ENCODE data around the gene CC2D1A. TPM values are rescaled to one million over a fixed set of nuclear protein-coding genes. Genes with fewer than 3 reads are reported as not detected.

Gene CC2D1A
- total RNA-seq, 1 donor from 2014 or later: 22.6 TPM

DNA sequence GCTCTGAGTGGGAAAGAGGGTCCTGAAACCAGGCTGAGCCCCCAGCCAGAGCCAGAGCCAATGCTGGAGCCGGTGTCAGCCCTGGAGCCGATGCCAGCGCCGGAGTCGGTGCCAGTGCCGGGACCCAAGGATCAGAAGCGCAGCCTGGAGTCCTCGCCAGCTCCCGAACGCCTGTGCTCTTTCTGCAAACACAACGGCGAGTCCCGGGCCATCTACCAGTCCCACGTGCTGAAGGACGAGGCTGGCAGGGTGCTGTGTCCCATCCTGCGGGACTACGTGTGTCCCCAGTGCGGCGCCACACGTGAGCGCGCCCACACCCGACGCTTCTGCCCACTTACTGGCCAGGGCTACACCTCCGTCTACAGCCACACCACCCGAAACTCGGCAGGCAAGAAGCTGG lies 28.7 kb upstream of the CC2D1A start:
- no peaks in the 10 kb centered on the region for H3K9me3 ChIP-seq (ENCODE audit: insufficient read depth, low read depth, low read length)
- no peak for FAIRE-seq
- H3K4me1 ChIP-seq (ENCODE audit: insufficient read depth, low read length): peaks cover 23% of the 10 kb centered on the region
- Mint-ChIP-seq H3K27ac (ENCODE audit: unreplicated experiment) (no peak overlapping the region), H3K36me3 (ENCODE audit: low read depth, unreplicated experiment) (peaks cover 3% of the 10 kb centered on the region), H3K4me1 (ENCODE audit: low read depth, unreplicated experiment) (peaks cover 16% of the 10 kb centered on the region), H3K27me3 (ENCODE audit: low read depth, unreplicated experiment) (peaks cover 23% of the 10 kb centered on the region), H3K9me3 (ENCODE audit: unreplicated experiment) (no peaks in the 10 kb centered on the region), H3K4me3 (ENCODE audit: unreplicated experiment) (no peak overlapping the region)
- H2AFZ ChIP-seq (ENCODE audit: low read depth, low read length): no peak overlapping the region
- H3K27me3 ChIP-seq (ENCODE audit: insufficient read depth, low read length): no peaks in the 10 kb centered on the region
- H3K79me2 ChIP-seq (ENCODE audit: insufficient read depth, low read length): no peaks in the 10 kb centered on the region
- no peak overlapping the region for H3K9ac ChIP-seq (ENCODE audit: low read length)
- no peak for DNase-seq (ENCODE audit: low read depth)
- no peaks in the 10 kb centered on the region for H4K20me1 ChIP-seq (ENCODE audit: insufficient read depth, low read length)
- H3K4me2 ChIP-seq (ENCODE audit: low read length): no peak overlapping the region
- H3K4me3 ChIP-seq (ENCODE audit: insufficient read depth, low read depth, low read length): no peak overlapping the region
- no peaks in the 10 kb centered on the region for H3K36me3 ChIP-seq (ENCODE audit: insufficient read depth, low read length)
- TF ChIP-seq, protein P1, sequence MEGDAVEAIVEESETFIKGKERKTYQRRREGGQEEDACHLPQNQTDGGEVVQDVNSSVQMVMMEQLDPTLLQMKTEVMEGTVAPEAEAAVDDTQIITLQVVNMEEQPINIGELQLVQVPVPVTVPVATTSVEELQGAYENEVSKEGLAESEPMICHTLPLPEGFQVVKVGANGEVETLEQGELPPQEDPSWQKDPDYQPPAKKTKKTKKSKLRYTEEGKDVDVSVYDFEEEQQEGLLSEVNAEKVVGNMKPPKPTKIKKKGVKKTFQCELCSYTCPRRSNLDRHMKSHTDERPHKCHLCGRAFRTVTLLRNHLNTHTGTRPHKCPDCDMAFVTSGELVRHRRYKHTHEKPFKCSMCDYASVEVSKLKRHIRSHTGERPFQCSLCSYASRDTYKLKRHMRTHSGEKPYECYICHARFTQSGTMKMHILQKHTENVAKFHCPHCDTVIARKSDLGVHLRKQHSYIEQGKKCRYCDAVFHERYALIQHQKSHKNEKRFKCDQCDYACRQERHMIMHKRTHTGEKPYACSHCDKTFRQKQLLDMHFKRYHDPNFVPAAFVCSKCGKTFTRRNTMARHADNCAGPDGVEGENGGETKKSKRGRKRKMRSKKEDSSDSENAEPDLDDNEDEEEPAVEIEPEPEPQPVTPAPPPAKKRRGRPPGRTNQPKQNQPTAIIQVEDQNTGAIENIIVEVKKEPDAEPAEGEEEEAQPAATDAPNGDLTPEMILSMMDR (IDR thresholded peaks at IDR 0.05; ENCODE audit: insufficient read depth, low read depth, low read length): no peak
- no peak for TF ChIP-seq EZH2 (IDR thresholded peaks at IDR 0.05; ENCODE audit: insufficient read depth, low read length)
- no peak overlapping the region for H3K27ac ChIP-seq (ENCODE audit: low read depth, low read length)

- H2AFZ ChIP-seq (ENCODE audit: low read depth, low read length): peak overlapping the region; percentile 43
- H3K79me2 ChIP-seq (ENCODE audit: insufficient read depth, low read length): no peaks in the 10 kb centered on the region
- H3K27ac ChIP-seq (ENCODE audit: low read depth, low read length): peak overlapping the region; percentile 55
- TF ChIP-seq, protein P1 (IDR thresholded peaks at IDR 0.05; ENCODE audit: insufficient read depth, low read depth, low read length): peak; percentile 96
- no peak for TF ChIP-seq EZH2 (IDR thresholded peaks at IDR 0.05; ENCODE audit: insufficient read depth, low read length)
- no peaks in the 10 kb centered on the region for H3K9me3 ChIP-seq (ENCODE audit: insufficient read depth, low read depth, low read length)
- no peaks in the 10 kb centered on the region for H3K36me3 ChIP-seq (ENCODE audit: insufficient read depth, low read length)
- no peaks in the 10 kb centered on the region for H4K20me1 ChIP-seq (ENCODE audit: insufficient read depth, low read length)
- no peaks in the 10 kb centered on the region for H3K36me3 Mint-ChIP-seq (ENCODE audit: low read depth, unreplicated experiment)
- H3K4me3 Mint-ChIP-seq (ENCODE audit: unreplicated experiment): no peak overlapping the region
- peak; percentile 82 for DNase-seq (ENCODE audit: low read depth)
- peak; percentile 75 for FAIRE-seq
- H3K4me1 ChIP-seq (ENCODE audit: insufficient read depth, low read length): peaks cover 24% of the 10 kb centered on the region
- H3K4me2 ChIP-seq (ENCODE audit: low read length): peak overlapping the region; percentile 82
- H3K27ac Mint-ChIP-seq (ENCODE audit: unreplicated experiment): peak overlapping the region; percentile 80
- no peaks in the 10 kb centered on the region for H3K9me3 Mint-ChIP-seq (ENCODE audit: unreplicated experiment)
- H3K27me3 ChIP-seq (ENCODE audit: insufficient read depth, low read length): no peaks in the 10 kb centered on the region
- peaks cover 13% of the 10 kb centered on the region for H3K27me3 Mint-ChIP-seq (ENCODE audit: low read depth, unreplicated experiment)
- peak overlapping the region; percentile 19 for H3K4me3 ChIP-seq (ENCODE audit: insufficient read depth, low read depth, low read length)
- H3K4me1 Mint-ChIP-seq (ENCODE audit: low read depth, unreplicated experiment): peaks cover 16% of the 10 kb centered on the region
- H3K9ac ChIP-seq (ENCODE audit: low read length): peak overlapping the region; percentile 75
These were observed 25.6 kb upstream of the CC2D1A start for GRCh38 chr19:13880059-13881043.

All from astrocyte (in vitro differentiated cells and primary cell).